Endothelial cell of umbilical vein (primary cell): ENCODE measurements around the gene PPP1R16B. TPM values are rescaled to one million over a fixed set of nuclear protein-coding genes. Genes with fewer than 3 reads are reported as not detected.

Experiments
- BruUV-seq: library from RNA; stranded (reverse); fragments of 400-500 nt; replicated peaks from 2 replicates; lab custom pipeline; 2021; lab: Mats Ljungman, UMichigan
- CTCF ChIA-PET: fragments of 300-600, 350-600 bp; sonication (Branson Sonifier 250); formaldehyde crosslinking; loops from one replicate; lab custom pipeline; 2021; ENCODE audit warnings: antibody characterized with exemption, inconsistent platforms; lab: Charles Lee
- POLR2A ChIA-PET: fragments of 300-600, 350-600 bp; sonication (Branson Sonifier 250); formaldehyde crosslinking; loops from one replicate; lab custom pipeline; 2021; ENCODE audit warnings: antibody characterized with exemption, inconsistent platforms; lab: Charles Lee
- DNase-seq: peaks from one replicate; pipeline ENCODE4 v3.0.0-alpha.2; 2011; ENCODE audit warnings: low read depth, low spot score
- FAIRE-seq: peaks from 2 replicates; lab custom pipeline; 2011; peaks lifted over from hg19 to GRCh38; lab: Jason Lieb, UNC
- H2AFZ ChIP-seq: 2 replicates; pipeline ENCODE4 v1.6.0; 2012; ENCODE audit warnings: low read depth, low read length, control low read depth, inconsistent platforms
- H3K27ac ChIP-seq: 2 replicates; pipeline ENCODE4 v1.5.1; 2011; ENCODE audit warnings: low read depth, mild to moderate bottlenecking, control low read depth, low read length, moderate library complexity; ENCODE audit not compliant: insufficient read depth
- H3K27me3 ChIP-seq, 2 experiments: 2 replicates each; pipeline versions ENCODE4 v1.6.0 to v1.6.1; 2011; ENCODE audit warnings: low read length in 2 of 2, mixed read lengths in 1 of 2; ENCODE audit not compliant: control insufficient read depth in 2 of 2, insufficient read depth in 2 of 2
- H3K36me3 ChIP-seq, 2 experiments: 2 replicates in 1 of 2; 3 replicates in 1 of 2; pipeline ENCODE4 v1.5.1; 2011; ENCODE audit warnings: low read length in 2 of 2, mild to moderate bottlenecking in 1 of 2, moderate library complexity in 1 of 2; ENCODE audit not compliant: control insufficient read depth in 2 of 2, insufficient read depth in 2 of 2; ENCODE audit errors: extremely low read depth in 1 of 2
- H3K4me1 ChIP-seq: 3 replicates; pipeline ENCODE4 v1.5.1; 2011; ENCODE audit warnings: mild to moderate bottlenecking, low read length; ENCODE audit not compliant: control insufficient read depth, insufficient read depth; ENCODE audit errors: extremely low read depth
- H3K4me2 ChIP-seq: 2 replicates; pipeline ENCODE4 v1.6.1; 2011; ENCODE audit warnings: low read length, control low read depth, mixed read lengths; ENCODE audit not compliant: insufficient read depth
- H3K4me3 ChIP-seq, 3 experiments: fragments of 200-600 bp in 1 of 3; sonication (generic), shearing (Covaris generic) in 1 of 3; replicated peaks in 1 of 3; 2 replicates each; pipeline ENCODE4 v1.5.1; 2011 to 2016; ENCODE audit warnings: control low read depth in 3 of 3, low read length in 3 of 3, mild to moderate bottlenecking in 2 of 3, inconsistent platforms in 1 of 3, low read depth in 1 of 3, moderate library complexity in 1 of 3; ENCODE audit not compliant: insufficient read depth in 1 of 3
- H3K79me2 ChIP-seq: 2 replicates; pipeline ENCODE4 v1.6.0; 2012; ENCODE audit warnings: low read length, inconsistent platforms; ENCODE audit not compliant: control insufficient read depth, insufficient read depth
- H3K9ac ChIP-seq: replicated peaks from 2 replicates; pipeline ENCODE3; 2011; ENCODE audit warnings: low read length, control low read depth; ENCODE audit not compliant: insufficient read depth; ENCODE audit errors: extremely low read depth
- H3K9me1 ChIP-seq: replicated peaks from 3 replicates; pipeline ENCODE4 v1.6.0; 2011; ENCODE audit warnings: mild to moderate bottlenecking, low read length; ENCODE audit not compliant: control insufficient read depth, insufficient read depth; ENCODE audit errors: extremely low read depth
- H3K9me3 ChIP-seq: replicated peaks from 2 replicates; pipeline ENCODE4 v1.5.1; 2012; ENCODE audit warnings: low read length, inconsistent platforms; ENCODE audit not compliant: control insufficient read depth, insufficient read depth
- H4K20me1 ChIP-seq: replicated peaks from 2 replicates; pipeline ENCODE3; 2011; ENCODE audit warnings: mild to moderate bottlenecking, low read length; ENCODE audit not compliant: control insufficient read depth, insufficient read depth; ENCODE audit errors: extremely low read depth
- EZH2 ChIP-seq: IDR thresholded peaks from 2 replicates; pipeline ENCODE4 v1.6.1; 2012; ENCODE audit warnings: borderline replicate concordance, low read depth, mild to moderate bottlenecking, moderate library complexity, low read length, inconsistent platforms; ENCODE audit not compliant: severe bottlenecking
- FOS ChIP-seq: IDR thresholded peaks from 2 replicates; pipeline ENCODE4 v1.6.1; 2011; ENCODE audit warnings: mild to moderate bottlenecking, low read length, moderate library complexity, borderline replicate concordance; ENCODE audit not compliant: insufficient read depth
- POLR2A ChIP-seq: IDR thresholded peaks from 2 replicates; pipeline ENCODE4 v1.6.1; 2012; ENCODE audit warnings: low read depth, mild to moderate bottlenecking, control low read depth, low read length
- dilution Hi-C: fragments of 300-500 bp; cut with MboI; formaldehyde crosslinking; loops from one replicate; pipeline ENCODE4 v1.15.0; 2019; ENCODE audit warnings: low sequenced_read_pairs; ENCODE audit not compliant: extremely low pct_ligation_motif_present
- intact Hi-C: fragments of 100-400 bp; cut with micrococcal nuclease; formaldehyde crosslinking; loops from one replicate; pipeline ENCODE4 v1.10.0; 2022
- polyA plus RNA-seq, 4 experiments: library from polyadenylated mRNA; depleted of rRNA in 3 of 4; stranded (reverse) in 3 of 4; unstranded in 1 of 4; fragments of >200 nt; gene quantifications; 2 replicates each; pipeline versions ENCODE4 v1.2.1 to v1.2.3, GENCODE V29; 2011 to 2012; ENCODE audit warnings: missing spikeins in 1 of 4
- total RNA-seq: library from RNA; stranded (reverse); gene quantifications from 2 replicates; pipeline ENCODE4 v1.2.3, GENCODE V29; 2021
- TF ChIP-seq, protein P1 (sequence below), 2 donors: IDR thresholded peaks; 1 replicate in 1 of 2; 2 replicates in 1 of 2; pipeline ENCODE4 v1.5.1; 2011; ENCODE audit warnings: low read length in 2 of 2, mild to moderate bottlenecking in 2 of 2, moderate library complexity in 2 of 2, control low read depth in 1 of 2, inconsistent platforms in 1 of 2, low read depth in 1 of 2; ENCODE audit not compliant: insufficient read depth in 1 of 2; ENCODE audit errors: extremely low read depth in 1 of 2

PPP1R16B gene
- total and polyA plus RNA-seq, 2 donors (not counting 3 experiments of a cell fraction or from before 2014, with no cell fraction given) = 34.7 to 68.1 TPM

DNA sequence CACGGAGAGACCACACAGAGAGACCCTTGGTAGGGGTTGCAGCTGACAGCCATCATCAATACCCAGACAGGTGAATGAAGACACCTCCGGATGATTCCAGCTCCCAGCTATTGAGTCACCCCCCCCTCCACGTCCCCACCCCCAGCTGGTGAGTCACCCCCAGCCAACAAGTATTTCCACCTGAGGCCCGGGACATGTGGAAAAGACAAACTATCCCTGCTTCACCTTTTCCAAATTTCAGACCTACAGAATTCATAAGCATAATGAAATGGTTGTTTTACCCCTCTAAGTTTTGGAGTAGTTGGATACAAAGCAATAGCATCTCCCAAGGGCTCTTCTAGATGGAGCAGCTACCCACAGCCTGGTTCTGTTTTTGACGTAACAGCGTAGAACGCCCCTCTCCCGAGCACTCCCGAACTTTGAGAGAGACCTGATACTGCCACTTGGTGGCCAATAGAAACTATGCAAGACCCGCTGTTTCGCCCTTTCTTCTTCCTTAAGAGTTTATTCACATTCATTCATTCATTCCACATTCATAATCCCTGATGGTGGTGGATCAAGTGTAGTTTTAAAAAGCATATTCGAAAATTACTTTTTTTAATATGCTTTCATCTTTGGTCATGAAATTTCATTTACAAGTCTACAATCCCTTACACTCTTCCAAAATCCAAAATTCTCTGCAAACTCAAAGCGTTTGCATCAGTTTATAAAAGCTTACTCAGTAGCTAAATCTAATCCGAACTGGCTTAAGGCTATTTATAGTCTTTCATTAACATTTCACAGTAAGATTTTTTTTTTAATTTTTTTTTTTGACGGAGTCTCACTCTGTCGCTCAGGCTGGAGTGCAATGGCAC, 15.1 kb upstream of the PPP1R16B start:
- intact Hi-C loops = loop anchor here (1.0 to 2.0 kb wide), 2 partner anchors 64 to 141 kb away; no protein-coding TSS in a partner anchor
- ChIA-PET POLR2A (no interaction called here), CTCF (interaction anchor here (0.7 to 4.1 kb wide), 13 partner anchors 9 to 147 kb away, joined by 3 to 15 read pairs (median 5); partner anchors contain the start of gene PPP1R16B)
- dilution Hi-C loops = no loop called here
- FAIRE-seq = peak; percentile 35
- TF ChIP-seq EZH2 = no peak
- TF ChIP-seq FOS = no peak
- TF ChIP-seq POLR2A = no peak
- TF ChIP-seq, protein P1, sequence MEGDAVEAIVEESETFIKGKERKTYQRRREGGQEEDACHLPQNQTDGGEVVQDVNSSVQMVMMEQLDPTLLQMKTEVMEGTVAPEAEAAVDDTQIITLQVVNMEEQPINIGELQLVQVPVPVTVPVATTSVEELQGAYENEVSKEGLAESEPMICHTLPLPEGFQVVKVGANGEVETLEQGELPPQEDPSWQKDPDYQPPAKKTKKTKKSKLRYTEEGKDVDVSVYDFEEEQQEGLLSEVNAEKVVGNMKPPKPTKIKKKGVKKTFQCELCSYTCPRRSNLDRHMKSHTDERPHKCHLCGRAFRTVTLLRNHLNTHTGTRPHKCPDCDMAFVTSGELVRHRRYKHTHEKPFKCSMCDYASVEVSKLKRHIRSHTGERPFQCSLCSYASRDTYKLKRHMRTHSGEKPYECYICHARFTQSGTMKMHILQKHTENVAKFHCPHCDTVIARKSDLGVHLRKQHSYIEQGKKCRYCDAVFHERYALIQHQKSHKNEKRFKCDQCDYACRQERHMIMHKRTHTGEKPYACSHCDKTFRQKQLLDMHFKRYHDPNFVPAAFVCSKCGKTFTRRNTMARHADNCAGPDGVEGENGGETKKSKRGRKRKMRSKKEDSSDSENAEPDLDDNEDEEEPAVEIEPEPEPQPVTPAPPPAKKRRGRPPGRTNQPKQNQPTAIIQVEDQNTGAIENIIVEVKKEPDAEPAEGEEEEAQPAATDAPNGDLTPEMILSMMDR (IDR thresholded peaks at IDR 0.05; ENCODE audit: extremely low read depth in 1 of 2, insufficient read depth in 1 of 2, low read depth in 1 of 2, low read length in 2 of 2) = peak; percentile 59 to 66
- Histone ChIP-seq H3K27me3 (peaks cover 0 to 5% of the 10 kb centered on the region in 2 experiments), H3K27ac (no peak overlapping the region), H3K4me3 (no peak overlapping the region), H3K9me1 (no peaks in the 10 kb centered on the region), H2AFZ (no peak overlapping the region), H3K79me2 (no peaks in the 10 kb centered on the region), H4K20me1 (no peaks in the 10 kb centered on the region), H3K9ac (no peak overlapping the region), H3K9me3 (no peaks in the 10 kb centered on the region), H3K36me3 (no peaks in the 10 kb centered on the region), H3K4me2 (no peak overlapping the region), H3K4me1 (no peaks in the 10 kb centered on the region)
- no TSS peak for BruUV-seq
- DNase-seq = peak; percentile 66
